Tibial nerve (tissue), 4 donors: ENCODE data around the gene AKT2. TPM values are rescaled to one million over a fixed set of nuclear protein-coding genes. Genes with fewer than 3 reads are reported as not detected.
A peak's percentile ranks its signal among the peaks of the same experiment; 100 is the strongest.

Experiments
- DNase-seq, 2 donors: peaks; one replicate each; pipeline ENCODE4 v3.0.0-alpha.2; 2019; ENCODE audit warnings: low spot score in 2 of 2
- H3K27ac ChIP-seq, 4 donors: fragments of 200-600 bp; sonication (generic) in 3 of 4; one replicate each; pipeline ENCODE4 v1.5.1; 2017 to 2019; ENCODE audit warnings: mild to moderate bottlenecking in 1 of 4
- H3K27me3 ChIP-seq, 2 donors: fragments of 200-600 bp; sonication (generic) in 1 of 2; one replicate each; pipeline versions ENCODE4 v1.5.1 to v1.6.0; 2017 to 2019
- H3K36me3 ChIP-seq, 3 donors: fragments of 200-600 bp; sonication (generic); one replicate each; pipeline ENCODE4 v1.5.1; 2018 to 2019
- H3K4me1 ChIP-seq, 4 donors: fragments of 200-600 bp; sonication (generic) in 3 of 4; one replicate each; pipeline ENCODE4 v1.5.1; 2017 to 2019
- H3K4me3 ChIP-seq, 4 donors: fragments of 200-600 bp; sonication (generic) in 3 of 4; one replicate each; pipeline ENCODE4 v1.5.1; 2017 to 2019; ENCODE audit warnings: mild to moderate bottlenecking in 1 of 4, moderate library complexity in 1 of 4
- H3K9me3 ChIP-seq, 4 donors: fragments of 200-600 bp; sonication (generic) in 3 of 4; one replicate each; pipeline ENCODE4 v1.5.1; 2017 to 2019
- EP300 ChIP-seq, 2 donors: sonication (generic); formaldehyde crosslinking; IDR thresholded peaks; one replicate each; pipeline ENCODE4 v1.6.1; 2017; ENCODE audit warnings: antibody characterized with exemption in 2 of 2, mild to moderate bottlenecking in 1 of 2
- POLR2A ChIP-seq, 2 donors: fragments of 450-650 bp; IDR thresholded peaks; one replicate each; pipeline ENCODE4 v1.6.1; 2017; ENCODE audit warnings: antibody characterized with exemption in 2 of 2, mild to moderate bottlenecking in 2 of 2, moderate library complexity in 2 of 2
- WGBS, 2 donors: methylation state at CpG; one replicate each; pipeline ENCODE4 v1.1.5; 2018; 5-methylcytosine and 5-hydroxymethylcytosine counted together
- small RNA-seq: library from RNA; depleted of rRNA; stranded (forward); fragments of <200 nt; gene quantifications from one replicate; pipeline ENCODE3, GENCODE V24; 2016
- total RNA-seq, 4 donors: library from RNA; depleted of rRNA; stranded (reverse); fragments of >200 nt; gene quantifications; one replicate each; pipeline ENCODE4 v1.1.0, GENCODE V29; 2016
- TF ChIP-seq, protein P1 (sequence below), 5 experiments: fragments of 200-600 bp in 3 of 5; fragments of 450-650 bp in 2 of 5; sonication (generic) in 3 of 5; IDR thresholded peaks; one replicate each; pipeline ENCODE4 v1.5.1; 2016 to 2019; ENCODE audit warnings: antibody characterized with exemption in 5 of 5, mild to moderate bottlenecking in 3 of 5, moderate library complexity in 2 of 5

Gene AKT2
- total RNA-seq, 4 donors from 2014 or later, result 93.3 to 161 (median 121) TPM

- Histone ChIP-seq H3K4me3 (peak within 1 kb of the TSS; percentile 79 to 95 (median 88)), H3K4me1 (peaks cover 0 to 32% (median 13%) of the 10 kb centered on the region in 4 donors), H3K27me3 (no peaks in the 10 kb centered on the region), H3K36me3 (peaks cover 0 to 2% (median 0%) of the 10 kb centered on the region in 3 donors), H3K27ac (peak within 1 kb of the TSS; percentile 90 to 98 (median 96)), H3K9me3 (no peaks in the 10 kb centered on the region)
- TF ChIP-seq POLR2A (IDR thresholded peaks at IDR 0.05) (peak in 1 of 2 donors; percentile 45), EP300 (IDR thresholded peaks at IDR 0.05) (peak in 1 of 2 donors; percentile 56)
- TF ChIP-seq, protein P1, sequence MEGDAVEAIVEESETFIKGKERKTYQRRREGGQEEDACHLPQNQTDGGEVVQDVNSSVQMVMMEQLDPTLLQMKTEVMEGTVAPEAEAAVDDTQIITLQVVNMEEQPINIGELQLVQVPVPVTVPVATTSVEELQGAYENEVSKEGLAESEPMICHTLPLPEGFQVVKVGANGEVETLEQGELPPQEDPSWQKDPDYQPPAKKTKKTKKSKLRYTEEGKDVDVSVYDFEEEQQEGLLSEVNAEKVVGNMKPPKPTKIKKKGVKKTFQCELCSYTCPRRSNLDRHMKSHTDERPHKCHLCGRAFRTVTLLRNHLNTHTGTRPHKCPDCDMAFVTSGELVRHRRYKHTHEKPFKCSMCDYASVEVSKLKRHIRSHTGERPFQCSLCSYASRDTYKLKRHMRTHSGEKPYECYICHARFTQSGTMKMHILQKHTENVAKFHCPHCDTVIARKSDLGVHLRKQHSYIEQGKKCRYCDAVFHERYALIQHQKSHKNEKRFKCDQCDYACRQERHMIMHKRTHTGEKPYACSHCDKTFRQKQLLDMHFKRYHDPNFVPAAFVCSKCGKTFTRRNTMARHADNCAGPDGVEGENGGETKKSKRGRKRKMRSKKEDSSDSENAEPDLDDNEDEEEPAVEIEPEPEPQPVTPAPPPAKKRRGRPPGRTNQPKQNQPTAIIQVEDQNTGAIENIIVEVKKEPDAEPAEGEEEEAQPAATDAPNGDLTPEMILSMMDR (IDR thresholded peaks at IDR 0.05), result peak in 1 of 5 experiments; percentile 34
- peak; percentile 21 to 50 for DNase-seq
- 0 to 1% methylated on average over 27 to 47 of the region's 116 CpGs for WGBS, 2 donors
Observed at GRCh38 chr19:40190891-40191835, 94.0 kb downstream of the AKT2 start, which contains the start of gene MAP3K10. TSS of gene MAP3K10 (plus strand) at chr19:40191426. CDS start at chr19:40192032, 606 bp downstream.

DNA sequence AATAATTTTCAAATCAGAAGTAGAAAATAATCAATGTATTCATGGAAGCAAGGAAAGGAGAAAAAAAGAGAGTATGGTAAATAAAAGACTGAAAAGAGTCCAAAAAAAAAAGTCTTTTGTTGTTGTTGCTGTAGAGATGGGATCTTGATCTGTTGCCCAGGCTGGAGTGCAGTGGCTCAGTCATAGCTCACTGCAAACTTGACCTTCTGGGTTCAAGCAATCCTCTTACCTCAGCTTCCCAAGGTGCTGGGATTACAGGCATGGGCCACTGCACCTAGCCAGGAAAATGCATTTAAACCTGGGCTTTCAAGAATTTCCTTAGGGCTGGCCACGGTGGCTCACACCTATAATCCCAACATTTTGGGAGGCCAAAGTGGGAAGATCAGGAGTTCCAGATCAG is 100.9 kb downstream of the AKT2 start:
- Histone ChIP-seq H3K9me3 (no peaks in the 10 kb centered on the region), H3K4me1 (no peaks in the 10 kb centered on the region), H3K27me3 (no peaks in the 10 kb centered on the region), H3K27ac (no peak overlapping the region), H3K36me3 (no peaks in the 10 kb centered on the region), H3K4me3 (no peak overlapping the region)
- TF ChIP-seq, protein P1 (IDR thresholded peaks at IDR 0.05), result no peak
- TF ChIP-seq POLR2A (IDR thresholded peaks at IDR 0.05), result no peak
- TF ChIP-seq EP300 (IDR thresholded peaks at IDR 0.05), result no peak
- no peak for DNase-seq
- WGBS, 2 donors, result 79 to 87% methylated on average over 1 of the region's 1 CpG

Small RNA genes lying within 50 kb of the gene (small RNA-seq; reads per million reads assigned to genes)
- not detected for gene MIR641
- not detected for gene RNU6-945P

Other genes starting within 250 kb of the AKT2 start
- gene ZNF780B, start 229.1 kb downstream of the AKT2 start, total RNA-seq, result 10 to 100 TPM; 14.6 to 33.9 (median 17.0) TPM
- 10 to 100 TPM in 3 of 4 donors, 1 to 10 TPM in 1; 9.6 to 15.7 (median 13.0) TPM for gene ZNF780A, start 194.4 kb downstream of the AKT2 start, total RNA-seq
- gene MAP3K10, start 93.9 kb downstream of the AKT2 start, total RNA-seq, result 10 to 100 TPM; 12.7 to 24.6 (median 13.9) TPM
- under 1 TPM in 1 of 4 donors, not detected in 3; 0.84 TPM for gene TTC9B, start 67.0 kb downstream of the AKT2 start, total RNA-seq
- 1 to 10 TPM in 1 of 4 donors, not detected in 3; 2.7 TPM for gene CCNP, start 58.7 kb downstream of the AKT2 start, total RNA-seq
- 10 to 100 TPM in 3 of 4 donors, 1 to 10 TPM in 1; 4.7 to 27.0 (median 12.8) TPM for gene C19orf47, start 63.1 kb upstream of the AKT2 start, total RNA-seq
- 100 to 1,000 TPM; 259 to 352 (median 281) TPM for gene PLD3, start 63.4 kb upstream of the AKT2 start, total RNA-seq
- under 1 TPM in 2 of 4 donors, not detected in 2; 0.39 to 0.60 TPM for gene HIPK4, start 104.8 kb upstream of the AKT2 start, total RNA-seq
- gene PRX, start 128.0 kb upstream of the AKT2 start, total RNA-seq, result 100 to 1,000 TPM; 454 to 667 (median 548) TPM
- gene SERTAD1, start 140.6 kb upstream of the AKT2 start, total RNA-seq, result 10 to 100 TPM; 18.9 to 22.2 (median 20.4) TPM
- 10 to 100 TPM; 15.6 to 23.4 (median 19.9) TPM for gene SERTAD3, start 159.0 kb upstream of the AKT2 start, total RNA-seq
- 100 to 1,000 TPM; 219 to 299 (median 244) TPM for gene BLVRB, start 180.4 kb upstream of the AKT2 start, total RNA-seq
- gene SPTBN4, start 181.7 kb upstream of the AKT2 start, total RNA-seq, result 10 to 100 TPM; 14.9 to 24.0 (median 19.7) TPM